ENCODE results near the gene HAS3.
"Not testable (repeated sequence)": the region's sequence is repeated elsewhere in the genome, so short reads cannot be mapped to it uniquely, and the experiment has no call there.

DNA sequence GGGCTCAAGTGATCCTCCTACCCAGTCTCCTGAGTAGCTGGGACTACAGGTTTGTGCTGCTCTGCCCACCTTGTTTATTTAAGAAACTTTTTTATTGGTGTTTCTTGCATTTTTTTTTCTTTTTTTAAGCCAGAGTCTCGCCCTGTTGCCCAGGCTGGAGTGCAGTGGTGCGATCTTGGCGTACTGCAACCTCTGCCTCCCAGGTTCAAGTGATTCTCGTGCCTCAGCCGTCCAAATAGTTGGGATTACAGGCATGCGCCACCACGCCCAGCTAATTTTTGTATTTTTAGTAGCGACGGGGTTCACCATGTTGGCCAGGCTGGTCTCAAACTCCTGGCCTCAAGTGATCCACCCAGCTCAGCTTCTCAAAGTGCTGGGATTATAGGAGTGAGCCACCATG lies 44.2 kb downstream of the HAS3 start:
- TF ChIP-seq, protein P1, sequence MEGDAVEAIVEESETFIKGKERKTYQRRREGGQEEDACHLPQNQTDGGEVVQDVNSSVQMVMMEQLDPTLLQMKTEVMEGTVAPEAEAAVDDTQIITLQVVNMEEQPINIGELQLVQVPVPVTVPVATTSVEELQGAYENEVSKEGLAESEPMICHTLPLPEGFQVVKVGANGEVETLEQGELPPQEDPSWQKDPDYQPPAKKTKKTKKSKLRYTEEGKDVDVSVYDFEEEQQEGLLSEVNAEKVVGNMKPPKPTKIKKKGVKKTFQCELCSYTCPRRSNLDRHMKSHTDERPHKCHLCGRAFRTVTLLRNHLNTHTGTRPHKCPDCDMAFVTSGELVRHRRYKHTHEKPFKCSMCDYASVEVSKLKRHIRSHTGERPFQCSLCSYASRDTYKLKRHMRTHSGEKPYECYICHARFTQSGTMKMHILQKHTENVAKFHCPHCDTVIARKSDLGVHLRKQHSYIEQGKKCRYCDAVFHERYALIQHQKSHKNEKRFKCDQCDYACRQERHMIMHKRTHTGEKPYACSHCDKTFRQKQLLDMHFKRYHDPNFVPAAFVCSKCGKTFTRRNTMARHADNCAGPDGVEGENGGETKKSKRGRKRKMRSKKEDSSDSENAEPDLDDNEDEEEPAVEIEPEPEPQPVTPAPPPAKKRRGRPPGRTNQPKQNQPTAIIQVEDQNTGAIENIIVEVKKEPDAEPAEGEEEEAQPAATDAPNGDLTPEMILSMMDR (IDR thresholded peaks at IDR 0.05; ENCODE audit: borderline replicate concordance, extremely low read depth, low read length, poor library complexity, severe bottlenecking): not testable (repeated sequence)
- not testable (repeated sequence) for TF ChIP-seq EZH2 (IDR thresholded peaks at IDR 0.05; ENCODE audit: borderline replicate concordance, low read depth, low read length, severe bottlenecking)

All from DND-41 (cell line).